Spleen (tissue), 11 donors: ENCODE results near the gene GPRIN1. TPM values are rescaled to one million over a fixed set of nuclear protein-coding genes. Genes with fewer than 3 reads are reported as not detected.

Experiments
- DNase-seq: peaks from one replicate; pipeline ENCODE4 v3.0.0-alpha.2; 2020
- H3K27ac ChIP-seq, 8 donors: fragments of 200-600 bp; sonication (generic) in 7 of 8; 1 replicate in 4 of 8; 2 replicates in 4 of 8; pipeline versions ENCODE4 v1.5.0 to v1.8.0; 2016 to 2021; ENCODE audit warnings: inconsistent platforms in 4 of 8, mild to moderate bottlenecking in 4 of 8, moderate library complexity in 1 of 8
- H3K27me3 ChIP-seq, 7 donors: fragments of 200-600 bp; sonication (generic) in 6 of 7; replicated peaks in 1 of 7; 1 replicate in 4 of 7; 2 replicates in 3 of 7; pipeline versions ENCODE4 v1.5.0 to v1.8.0; 2016 to 2021; ENCODE audit warnings: inconsistent platforms in 3 of 7, mild to moderate bottlenecking in 1 of 7
- H3K36me3 ChIP-seq, 6 donors: fragments of 200-600 bp; sonication (generic) in 5 of 6; 1 replicate in 4 of 6; 2 replicates in 2 of 6; pipeline versions ENCODE4 v1.5.0 to v1.8.0; 2016 to 2021; ENCODE audit warnings: inconsistent platforms in 2 of 6
- H3K4me1 ChIP-seq, 6 donors: fragments of 200-600 bp; sonication (generic) in 5 of 6; 1 replicate in 3 of 6; 2 replicates in 3 of 6; pipeline versions ENCODE4 v1.5.0 to v1.8.0; 2016 to 2021; ENCODE audit warnings: inconsistent platforms in 3 of 6
- H3K4me3 ChIP-seq, 8 donors: fragments of 200-600 bp; sonication (generic) in 7 of 8; 1 replicate in 4 of 8; 2 replicates in 4 of 8; pipeline versions ENCODE4 v1.5.0 to v1.8.0; 2016 to 2021; ENCODE audit warnings: inconsistent platforms in 4 of 8, mild to moderate bottlenecking in 4 of 8, moderate library complexity in 2 of 8
- H3K9me3 ChIP-seq, 8 donors: fragments of 200-600 bp; sonication (generic) in 7 of 8; 1 replicate in 4 of 8; 2 replicates in 4 of 8; pipeline versions ENCODE4 v1.5.0 to v1.8.0; 2016 to 2021; ENCODE audit warnings: inconsistent platforms in 4 of 8
- CTCF ChIP-seq, 11 experiments: fragments of 200-600 bp in 7 of 11; fragments of 450-650 bp in 4 of 11; sonication (generic) in 4 of 11; IDR thresholded peaks in 8 of 11; conservative IDR thresholded peaks in 3 of 11; 1 replicate in 7 of 11; 2 replicates in 4 of 11; pipeline versions ENCODE4 v1.4.0 to v1.8.0; 2016 to 2021; ENCODE audit warnings: antibody characterized with exemption in 11 of 11, inconsistent platforms in 4 of 11, mild to moderate bottlenecking in 1 of 11
- POLR2A ChIP-seq, 3 donors: fragments of 450-650 bp; IDR thresholded peaks; one replicate each; pipeline ENCODE4 v1.5.1; 2017; ENCODE audit warnings: antibody characterized with exemption in 3 of 3, mild to moderate bottlenecking in 1 of 3
- POLR2AphosphoS5 ChIP-seq, 3 donors: sonication (generic); formaldehyde crosslinking; IDR thresholded peaks; one replicate each; pipeline ENCODE4 v1.5.1; 2017; ENCODE audit warnings: antibody characterized with exemption in 3 of 3
- WGBS, 5 donors: extraction: QIAGEN DNeasy Blood & Tissue Kit in 3 of 5; methylation state at CpG; one replicate each; pipeline versions ENCODE4 v1.1.5 to v1.1.7; 2013 to 2018; 5-methylcytosine and 5-hydroxymethylcytosine counted together
- intact Hi-C: fragments of 100-400 bp; cut with DNase I; formaldehyde crosslinking; loops from one replicate; pipeline ENCODE4 v1.15.0; 2023; ENCODE audit warnings: low total_unique reads
- polyA plus RNA-seq, 3 donors: library from polyadenylated mRNA; stranded (reverse); fragments of 200-250 nt; gene quantifications; one replicate each; pipeline ENCODE4 v1.2.1, GENCODE V29; 2013
- total RNA-seq, 7 donors: library from RNA; depleted of rRNA in 3 of 7; stranded (reverse); fragments of >200 nt in 3 of 7; fragmentation: NEBNext Ultra II Directional in 4 of 7; extraction: Animal tissue kit (Norgen Biotek cat#: 25700) in 4 of 7; gene quantifications; one replicate each; pipeline versions ENCODE4 v1.1.0 to v1.2.1, GENCODE V29; 2016 to 2021
- donor health status: healthy with polysubstance abuse.
- donor health status: DM: no; HTN: no; CAD: no; lungs with moderate emphysema.
- donor health status: DM: no; HTN: no; CAD: no.
- donor health status: Bipolar disorder and iron deficiency.
- donor health status: healthy.
- donor health status: DM: no; HTN: no; CAD: no.
- donor health status: DM: yes; HTN: yes; CAD: no.

The GPRIN1 gene
- total and polyA plus RNA-seq, 10 donors: 0.13 to 1.3 (median 0.76) TPM

GRCh38 chr5:176643491-176644219 lies 33.7 kb upstream of the GPRIN1 start:
- 80 to 91% (median 85%) methylated on average over 6 to 11 of the region's 11 CpGs for WGBS, 5 donors
- Histone ChIP-seq H3K4me1 (peaks cover 12 to 23% (median 19%) of the 10 kb centered on the region in 6 donors), H3K27me3 (peaks cover 0 to 9% (median 0%) of the 10 kb centered on the region in 7 donors), H3K36me3 (no peaks in the 10 kb centered on the region), H3K27ac (no peak overlapping the region), H3K9me3 (no peaks in the 10 kb centered on the region), H3K4me3 (no peak overlapping the region)
- intact Hi-C loops: no loop called here
- no peak for DNase-seq
- no peak for TF ChIP-seq CTCF (IDR thresholded peaks at IDR 0.05 in 8 of 11, conservative IDR thresholded peaks at IDR 0.05 in 3 of 11)
- TF ChIP-seq POLR2A (IDR thresholded peaks at IDR 0.05): no peak
- no peak for TF ChIP-seq POLR2AphosphoS5 (IDR thresholded peaks at IDR 0.05)

- peaks cover 5 to 15% (median 11%) of the 10 kb centered on the region in 6 donors for H3K4me1 ChIP-seq
- no peak for DNase-seq
- no peak for TF ChIP-seq POLR2AphosphoS5 (IDR thresholded peaks at IDR 0.05)
- H3K9me3 ChIP-seq: no peaks in the 10 kb centered on the region
- H3K27ac ChIP-seq: no peak overlapping the region
- WGBS, 5 donors: 62 to 82% (median 67%) methylated on average over 10 to 15 of the region's 15 CpGs
- peaks cover 0 to 9% (median 0%) of the 10 kb centered on the region in 7 donors for H3K27me3 ChIP-seq
- H3K36me3 ChIP-seq: no peaks in the 10 kb centered on the region
- intact Hi-C loops: no loop called here
- no peak overlapping the region for H3K4me3 ChIP-seq
These were observed 32.9 kb upstream of the GPRIN1 start for GRCh38 chr5:176642675-176643490.

GRCh38 chr5:176640616-176641015 lies 30.7 kb upstream of the GPRIN1 start:
- no peak overlapping the region for H3K4me3 ChIP-seq
- no peak for TF ChIP-seq POLR2AphosphoS5 (IDR thresholded peaks at IDR 0.05)
- intact Hi-C loops: no loop called here
- H3K27me3 ChIP-seq: peaks cover 0 to 19% (median 0%) of the 10 kb centered on the region in 7 donors
- no peaks in the 10 kb centered on the region for H3K4me1 ChIP-seq
- no peaks in the 10 kb centered on the region for H3K9me3 ChIP-seq
- WGBS, 5 donors: 78 to 91% (median 82%) methylated on average over 4 of the region's 4 CpGs
- H3K36me3 ChIP-seq: no peaks in the 10 kb centered on the region
- DNase-seq: no peak
- H3K27ac ChIP-seq: no peak overlapping the region

GRCh38 chr5:176639981-176640380 lies 30.0 kb upstream of the GPRIN1 start:
- Histone ChIP-seq H3K9me3 (no peaks in the 10 kb centered on the region), H3K27me3 (peaks cover 0 to 25% (median 0%) of the 10 kb centered on the region in 7 donors), H3K4me3 (no peak overlapping the region), H3K36me3 (no peaks in the 10 kb centered on the region), H3K4me1 (no peaks in the 10 kb centered on the region), H3K27ac (no peak overlapping the region)
- intact Hi-C loops: no loop called here
- no peak for DNase-seq
- WGBS, 5 donors: 59 to 92% (median 75%) methylated on average over 4 of the region's 4 CpGs; no CpG with 5 or more reads in 1 of the 5 donors
- TF ChIP-seq POLR2AphosphoS5 (IDR thresholded peaks at IDR 0.05) (no peak), CTCF (IDR thresholded peaks at IDR 0.05 in 8 of 11, conservative IDR thresholded peaks at IDR 0.05 in 3 of 11) (no peak), POLR2A (IDR thresholded peaks at IDR 0.05) (no peak)

GRCh38 chr5:176639208-176639607 lies 29.3 kb upstream of the GPRIN1 start:
- Histone ChIP-seq H3K9me3 (no peaks in the 10 kb centered on the region), H3K36me3 (no peaks in the 10 kb centered on the region), H3K27ac (no peak overlapping the region), H3K27me3 (peaks cover 0 to 33% (median 3%) of the 10 kb centered on the region in 7 donors), H3K4me1 (peaks cover 0 to 3% (median 1%) of the 10 kb centered on the region in 6 donors), H3K4me3 (no peak overlapping the region)
- no peak for DNase-seq
- intact Hi-C loops: no loop called here
- WGBS, 5 donors: 44 to 57% (median 53%) methylated on average over 3 to 4 of the region's 4 CpGs
- TF ChIP-seq POLR2A (IDR thresholded peaks at IDR 0.05): no peak
- TF ChIP-seq CTCF (IDR thresholded peaks at IDR 0.05 in 8 of 11, conservative IDR thresholded peaks at IDR 0.05 in 3 of 11): no peak
- TF ChIP-seq POLR2AphosphoS5 (IDR thresholded peaks at IDR 0.05): no peak
